ENCODE results near the gene RPL41. TPM values are rescaled to one million over a fixed set of nuclear protein-coding genes. Genes with fewer than 3 reads are reported as not detected.

RPL41 gene
- total RNA-seq, 1 donor from 2014 or later, result 1,895 TPM

- DNase-seq (ENCODE audit: extremely low read depth, low read depth, low spot score), result no peak
Observed at GRCh38 chr12:56127485-56127887, 11.1 kb downstream of the RPL41 start.

DNA sequence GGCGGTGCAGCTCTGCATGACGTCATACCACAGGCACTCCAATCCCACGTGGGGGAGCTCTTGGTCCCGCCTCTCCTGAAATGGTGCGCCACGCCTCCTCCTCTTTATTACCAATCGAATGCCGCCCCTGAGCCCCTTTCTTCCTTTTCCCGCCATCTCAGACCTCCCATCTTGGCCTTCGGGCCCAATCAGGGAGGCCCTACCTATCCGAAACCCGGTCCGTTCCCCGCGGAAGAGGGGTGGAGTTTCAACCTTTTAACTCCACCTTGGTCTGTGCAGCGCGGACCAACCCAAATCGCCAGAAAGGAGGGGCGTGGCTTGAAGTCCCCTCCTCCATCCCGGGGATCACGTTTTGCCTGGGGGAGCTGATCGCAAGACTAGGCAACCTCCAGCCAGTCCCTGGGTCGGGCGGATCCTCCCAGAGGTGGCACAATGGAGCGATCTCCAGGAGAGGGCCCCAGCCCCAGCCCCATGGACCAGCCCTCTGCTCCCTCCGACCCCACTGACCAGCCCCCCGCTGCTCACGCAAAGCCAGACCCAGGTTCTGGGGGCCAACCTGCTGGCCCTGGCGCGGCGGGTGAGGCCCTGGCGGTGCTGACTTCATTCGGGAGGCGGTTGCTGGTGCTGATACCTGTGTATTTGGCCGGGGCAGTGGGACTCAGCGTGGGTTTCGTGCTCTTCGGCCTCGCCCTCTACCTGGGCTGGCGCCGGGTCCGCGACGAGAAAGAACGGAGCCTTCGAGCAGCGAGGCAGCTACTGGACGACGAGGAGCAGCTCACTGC, 11.6 kb downstream of the RPL41 start, which contains the start of gene ESYT1:
Gene ESYT1, plus strand, starts transcription at position 380 of the 782 bp plus-strand sequence. Its CDS starts 53 bp downstream, at position 433.
- DNase-seq (ENCODE audit: extremely low read depth, low read depth, low spot score), result peak; percentile 99

DNA sequence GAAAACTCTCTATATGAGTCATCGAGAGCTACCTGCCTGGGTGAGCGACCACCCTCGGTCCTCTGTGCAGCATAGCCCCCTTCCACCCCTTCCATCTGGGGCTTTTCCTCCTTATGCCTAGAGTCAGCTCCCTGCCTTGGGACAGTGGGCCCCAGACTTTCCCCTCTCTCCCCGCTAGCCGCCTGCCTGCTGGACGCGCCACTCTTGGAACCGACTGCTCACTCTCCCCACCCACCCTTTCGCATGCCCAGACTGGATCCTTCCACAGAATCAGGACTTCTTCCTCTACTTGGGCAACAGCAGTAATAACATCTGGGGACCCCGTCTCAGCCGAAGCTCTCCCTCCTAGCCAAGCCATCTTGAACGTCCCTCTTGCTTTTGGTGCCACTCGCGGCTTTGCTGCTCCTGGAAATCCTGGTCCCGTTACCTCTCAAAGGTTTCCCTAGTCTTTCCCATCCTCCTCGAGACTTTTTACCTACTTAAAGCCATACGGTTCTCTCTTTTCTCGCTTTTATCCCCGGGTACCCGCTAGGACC, 12.3 kb downstream of the RPL41 start:
- no peak for DNase-seq (ENCODE audit: extremely low read depth, low read depth, low spot score)

- DNase-seq (ENCODE audit: extremely low read depth, low read depth, low spot score), result no peak
Observed at GRCh38 chr12:56129206-56129941, 12.9 kb downstream of the RPL41 start.

GRCh38 chr12:56129942-56130495, 13.6 kb downstream of the RPL41 start:
- DNase-seq (ENCODE audit: extremely low read depth, low read depth, low spot score), result no peak

DNA sequence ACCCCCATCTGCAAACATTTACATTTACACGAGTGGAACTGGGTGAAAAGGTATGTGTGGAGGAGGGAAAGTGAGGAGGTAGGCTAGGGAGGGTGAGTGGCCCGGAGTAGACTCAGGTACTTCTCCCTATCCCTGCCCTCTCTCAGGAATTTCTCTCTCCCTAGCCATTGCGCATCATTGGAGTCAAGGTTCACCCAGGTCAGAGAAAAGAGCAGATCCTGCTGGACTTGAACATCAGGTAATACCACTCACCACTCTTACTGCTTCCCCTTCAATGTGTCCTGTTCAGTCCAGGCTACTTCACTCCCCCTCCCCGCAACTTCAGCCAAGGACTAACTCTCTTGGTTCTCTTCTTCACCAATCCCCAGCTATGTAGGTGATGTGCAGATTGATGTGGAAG, 14.4 kb downstream of the RPL41 start:
- no peak for DNase-seq (ENCODE audit: extremely low read depth, low read depth, low spot score)

DNA sequence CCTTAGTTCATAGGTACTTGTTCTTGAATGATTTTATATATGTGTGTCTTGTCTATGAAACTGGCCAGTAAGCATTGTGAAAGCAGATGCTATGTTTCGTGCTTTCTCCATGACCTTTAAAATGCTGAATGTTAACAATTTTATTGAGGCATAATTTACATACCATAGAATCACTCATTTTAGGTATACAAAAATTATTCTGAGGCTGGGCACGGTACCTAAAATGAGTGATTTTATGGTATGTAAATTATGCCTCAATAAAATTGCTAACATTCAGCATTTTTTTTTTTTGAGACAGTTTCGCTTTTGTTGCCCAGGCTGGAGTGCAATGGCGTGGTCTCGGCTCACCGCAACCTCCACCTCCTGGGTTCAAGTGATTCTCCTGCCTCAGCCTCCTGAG, 18.5 kb downstream of the RPL41 start:
- no peak for DNase-seq (ENCODE audit: extremely low read depth, low read depth, low spot score)

- no peak for DNase-seq (ENCODE audit: extremely low read depth, low read depth, low spot score)
Observed at GRCh38 chr12:56137853-56138571, 21.6 kb downstream of the RPL41 start.

- no peak for DNase-seq (ENCODE audit: extremely low read depth, low read depth, low spot score)
Observed at GRCh38 chr12:56141946-56142784, 25.7 kb downstream of the RPL41 start.

DNA sequence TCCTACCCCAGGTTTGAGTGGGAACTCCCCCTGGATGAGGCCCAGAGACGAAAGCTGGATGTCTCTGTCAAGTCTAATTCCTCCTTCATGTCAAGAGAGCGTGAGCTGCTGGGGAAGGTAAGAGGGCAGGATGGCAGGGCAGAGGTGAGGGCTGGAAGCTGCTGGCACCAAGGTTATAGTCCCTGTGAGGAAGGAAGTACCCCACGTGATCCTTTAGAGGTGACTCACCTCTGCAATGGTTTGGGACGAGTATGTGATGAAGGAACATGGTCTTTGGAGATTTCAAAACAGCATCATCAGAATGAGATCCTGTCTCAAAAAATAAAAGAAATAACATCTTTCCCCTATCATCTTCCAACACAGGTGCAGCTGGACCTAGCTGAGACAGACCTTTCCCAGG, 26.8 kb downstream of the RPL41 start:
- no peak for DNase-seq (ENCODE audit: extremely low read depth, low read depth, low spot score)

- no peak for DNase-seq (ENCODE audit: extremely low read depth, low read depth, low spot score)
Observed at GRCh38 chr12:56143870-56144269, 27.4 kb downstream of the RPL41 start.

GRCh38 chr12:56145217-56145616, 28.8 kb downstream of the RPL41 start:
- DNase-seq (ENCODE audit: extremely low read depth, low read depth, low spot score), result no peak

DNA sequence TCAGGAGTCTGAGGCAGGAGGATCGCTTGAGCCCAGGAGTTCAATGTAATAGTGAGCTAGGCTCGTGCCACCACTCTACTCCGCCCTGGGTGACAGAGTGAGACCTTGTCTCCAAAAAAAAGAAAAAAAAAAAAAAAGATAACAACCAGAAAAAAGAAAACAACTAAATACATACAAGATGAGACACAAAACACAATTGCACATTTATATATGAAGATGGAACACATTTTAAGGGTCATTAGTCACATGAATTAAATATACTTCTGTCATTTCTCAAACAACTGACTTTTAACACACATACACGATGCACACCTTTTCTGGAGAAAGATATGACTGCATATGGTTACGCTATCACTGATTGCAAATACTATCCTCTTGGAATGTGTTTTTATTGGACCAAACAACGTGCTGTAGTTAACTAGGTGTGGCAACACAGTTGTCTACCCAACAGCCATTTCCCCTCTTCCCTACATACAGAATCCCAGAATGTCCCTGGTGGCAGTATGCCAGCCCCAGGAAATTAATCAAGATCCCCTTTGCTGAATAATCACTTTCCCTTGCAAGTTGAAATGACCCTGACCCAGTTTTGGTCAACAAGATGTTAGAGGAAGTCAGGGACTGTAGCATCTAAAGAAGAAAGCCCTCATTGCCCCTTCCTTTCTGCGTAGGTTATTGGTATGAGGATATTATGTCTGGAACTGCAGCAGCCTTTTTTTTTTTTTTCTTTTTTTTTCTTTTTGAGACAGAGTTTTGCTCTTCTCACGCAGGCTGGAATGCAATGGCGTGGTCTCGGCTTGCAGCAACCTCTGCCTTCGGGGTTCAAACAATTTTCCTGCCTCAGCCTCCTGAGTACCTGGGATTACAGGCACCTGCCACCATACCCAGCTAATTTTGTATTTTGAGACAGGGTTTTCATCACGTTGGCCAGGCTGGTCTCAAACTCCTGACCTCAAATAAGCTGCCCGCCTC, 30.3 kb downstream of the RPL41 start:
- no peak for DNase-seq (ENCODE audit: extremely low read depth, low read depth, low spot score)

- no peak for DNase-seq (ENCODE audit: extremely low read depth, low read depth, low spot score)
Observed at GRCh38 chr12:56150563-56150962, 34.1 kb downstream of the RPL41 start.

- no peak for DNase-seq (ENCODE audit: extremely low read depth, low read depth, low spot score)
Observed at GRCh38 chr12:56151672-56152131, 35.3 kb downstream of the RPL41 start.

- DNase-seq (ENCODE audit: extremely low read depth, low read depth, low spot score), result no peak
Observed at GRCh38 chr12:56152132-56152755, 35.8 kb downstream of the RPL41 start, which contains the start of gene MYL6B. Gene MYL6B (plus strand): TSS chr12:56152587. CDS start chr12:56153919, 1,332 bp downstream.

GRCh38 chr12:56152756-56153677, 36.6 kb downstream of the RPL41 start:
- DNase-seq (ENCODE audit: extremely low read depth, low read depth, low spot score), result no peak

Data from glomerular endothelial cell (primary cell).